CD14-positive monocyte (primary cell): ENCODE measurements around the gene RFLNA. TPM values are rescaled to one million over a fixed set of nuclear protein-coding genes. Genes with fewer than 3 reads are reported as not detected.
A peak's percentile ranks its signal among the peaks of the same experiment; 100 is the strongest.

Experiments used
- DNase-seq, 3 donors: peaks; one replicate each; pipeline ENCODE4 v3.0.0-alpha.2; 2011 to 2022
- H2AFZ ChIP-seq: 2 replicates; pipeline ENCODE4 v1.6.0; 2012; ENCODE audit warnings: mild to moderate bottlenecking, low read depth, low read length, inconsistent platforms; ENCODE audit not compliant: insufficient read depth, poor library complexity, severe bottlenecking
- H3K27ac ChIP-seq, 2 donors: 1 replicate in 1 of 2; 2 replicates in 1 of 2; pipeline ENCODE4 v1.5.1; 2012 to 2013; ENCODE audit warnings: low read length in 2 of 2, control low read depth in 1 of 2, inconsistent platforms in 1 of 2, low read depth in 1 of 2, mild to moderate bottlenecking in 1 of 2
- H3K27me3 ChIP-seq, 2 donors: one replicate each; pipeline versions ENCODE4 v1.6.0 to v1.6.1; 2011 to 2013; ENCODE audit warnings: low read length in 2 of 2; ENCODE audit not compliant: control insufficient read depth in 2 of 2, insufficient read depth in 2 of 2
- H3K36me3 ChIP-seq, 2 donors: replicated peaks in 1 of 2; 1 replicate in 1 of 2; 2 replicates in 1 of 2; pipeline versions ENCODE4 v1.5.1 to v1.6.1; 2012 to 2013; ENCODE audit warnings: low read length in 2 of 2, control low read depth in 1 of 2, inconsistent platforms in 1 of 2, mild to moderate bottlenecking in 1 of 2; ENCODE audit not compliant: insufficient read depth in 2 of 2, control insufficient read depth in 1 of 2
- H3K4me1 ChIP-seq, 2 donors: 1 replicate in 1 of 2; 2 replicates in 1 of 2; pipeline versions ENCODE4 v1.5.1 to v1.6.1; 2012 to 2013; ENCODE audit warnings: low read length in 2 of 2, control low read depth in 1 of 2, inconsistent platforms in 1 of 2, mild to moderate bottlenecking in 1 of 2, moderate library complexity in 1 of 2; ENCODE audit not compliant: insufficient read depth in 2 of 2, control insufficient read depth in 1 of 2
- H3K4me2 ChIP-seq: replicated peaks from 2 replicates; pipeline ENCODE3; 2012; ENCODE audit warnings: low read length, moderate library complexity, mild to moderate bottlenecking; ENCODE audit not compliant: poor library complexity, severe bottlenecking; ENCODE audit errors: extremely low read depth
- H3K4me3 ChIP-seq, 3 experiments: fragments of 200-600 bp in 1 of 3; sonication (generic) in 1 of 3; replicated peaks in 1 of 3; 1 replicate in 2 of 3; 2 replicates in 1 of 3; pipeline ENCODE4 v1.5.1; 2011 to 2013; ENCODE audit warnings: low read length in 3 of 3, mild to moderate bottlenecking in 3 of 3, control low read depth in 2 of 3, low read depth in 2 of 3, inconsistent platforms in 1 of 3, moderate library complexity in 1 of 3
- H3K79me2 ChIP-seq: 2 replicates; pipeline ENCODE4 v1.6.0; 2012; ENCODE audit warnings: mild to moderate bottlenecking, control low read depth, inconsistent platforms, low read length, moderate library complexity; ENCODE audit not compliant: insufficient read depth
- H3K9ac ChIP-seq: 2 replicates; pipeline ENCODE4 v1.6.0; 2017; ENCODE audit warnings: low read length, mild to moderate bottlenecking; ENCODE audit not compliant: insufficient read depth, poor library complexity, severe bottlenecking
- H3K9me3 ChIP-seq, 2 donors: replicated peaks in 1 of 2; 1 replicate in 1 of 2; 2 replicates in 1 of 2; pipeline versions ENCODE4 v1.5.1 to v1.6.1; 2012 to 2013; ENCODE audit warnings: low read length in 2 of 2, control low read depth in 1 of 2; ENCODE audit not compliant: control insufficient read depth in 1 of 2, insufficient read depth in 1 of 2
- H4K20me1 ChIP-seq: 2 replicates; pipeline ENCODE4 v1.6.0; 2012; ENCODE audit warnings: mild to moderate bottlenecking, low read length, control low read depth, moderate library complexity; ENCODE audit not compliant: insufficient read depth
- H3K27ac Mint-ChIP-seq, 7 donors: one replicate each; pipeline ENCODE4 v1.8.0; 2020; ENCODE audit warnings: mild to moderate bottlenecking in 7 of 7, mixed read lengths in 7 of 7, moderate library complexity in 6 of 7, inconsistent platforms in 2 of 7
- H3K27me3 Mint-ChIP-seq, 3 donors: one replicate each; pipeline ENCODE4 v1.8.0; 2021 to 2022; ENCODE audit warnings: low read depth in 3 of 3, mild to moderate bottlenecking in 3 of 3, mixed read lengths in 3 of 3, moderate library complexity in 3 of 3, inconsistent platforms in 1 of 3
- H3K36me3 Mint-ChIP-seq, 2 donors: one replicate each; pipeline ENCODE4 v1.8.0; 2020; ENCODE audit warnings: mixed read lengths in 2 of 2, inconsistent platforms in 1 of 2, mild to moderate bottlenecking in 1 of 2
- H3K4me1 Mint-ChIP-seq: one replicate; pipeline ENCODE4 v1.8.0; 2020; ENCODE audit warnings: mild to moderate bottlenecking, mixed read lengths
- H3K4me3 Mint-ChIP-seq, 2 donors: one replicate each; pipeline ENCODE4 v1.8.0; 2020; ENCODE audit warnings: mild to moderate bottlenecking in 2 of 2, mixed read lengths in 2 of 2, moderate library complexity in 1 of 2
- H3K9me3 Mint-ChIP-seq, 7 donors: one replicate each; pipeline ENCODE4 v1.8.0; 2020 to 2022; ENCODE audit warnings: mixed read lengths in 7 of 7, mild to moderate bottlenecking in 6 of 7, moderate library complexity in 6 of 7, inconsistent platforms in 2 of 7
- CTCF ChIP-seq: fragments of 200-600 bp; IDR thresholded peaks from one replicate; pipeline ENCODE4 v1.8.0; 2022; ENCODE audit warnings: antibody characterized with exemption, mild to moderate bottlenecking
- WGBS: methylation state at CpG from one replicate; pipeline ENCODE4 v1.1.5; 2013; ENCODE audit warnings: missing lambda C conversion rate; ENCODE audit not compliant: insufficient coverage; 5-methylcytosine and 5-hydroxymethylcytosine counted together
- intact Hi-C, 2 donors: fragments of 100-400 bp; cut with micrococcal nuclease; formaldehyde crosslinking; loops; one replicate each; pipeline versions ENCODE4 v1.15.0 to v1.15.1; 2023
- polyA plus RNA-seq, 3 donors: library from polyadenylated mRNA; depleted of rRNA in 1 of 3; unstranded in 2 of 3; stranded (reverse) in 1 of 3; fragments of 300-500 nt in 2 of 3; fragments of >200 nt in 1 of 3; fragmentation: Illumina TruSeq in 2 of 3; gene quantifications; 1 replicate in 2 of 3; 2 replicates in 1 of 3; pipeline ENCODE4 v1.2.3, GENCODE V29; 2012 to 2021

RFLNA gene
- polyA plus RNA-seq, 3 donors, result not detected

DNA sequence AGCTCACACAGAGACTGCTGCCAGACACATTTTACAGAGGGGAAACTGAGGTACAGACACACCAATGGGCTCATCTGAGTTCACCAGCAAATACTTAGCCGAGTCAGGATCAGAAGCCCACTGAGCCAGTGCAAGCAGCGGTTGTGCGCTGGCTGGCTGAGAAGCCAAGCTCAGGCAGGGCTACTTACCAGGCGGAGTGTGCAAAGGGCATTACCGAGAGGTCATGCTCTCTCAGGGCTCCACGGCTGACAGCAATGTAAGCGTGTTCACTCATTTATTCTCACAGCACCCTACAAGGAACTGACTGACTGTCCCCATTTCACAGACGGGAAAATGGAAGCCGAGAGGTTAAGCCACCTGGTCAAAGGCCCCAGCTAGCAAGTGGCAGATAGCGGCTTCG lies 63.7 kb downstream of the RFLNA start:
- Histone ChIP-seq H3K4me1 (no peaks in the 10 kb centered on the region), H3K9ac (no peak overlapping the region), H3K27ac (no peak overlapping the region), H3K36me3 (peaks cover 89 to 100% of the 10 kb centered on the region in 2 donors), H2AFZ (no peak overlapping the region), H3K79me2 (peaks cover 4% of the 10 kb centered on the region), H3K4me3 (no peak overlapping the region), H3K9me3 (no peaks in the 10 kb centered on the region), H3K27me3 (no peaks in the 10 kb centered on the region), H3K4me2 (no peak overlapping the region), H4K20me1 (peaks cover 100% of the 10 kb centered on the region)
- Mint-ChIP-seq H3K4me1 (no peaks in the 10 kb centered on the region), H3K27me3 (peaks cover 0 to 1% (median 0%) of the 10 kb centered on the region in 3 donors), H3K9me3 (no peaks in the 10 kb centered on the region), H3K36me3 (peaks cover 66 to 93% of the 10 kb centered on the region in 2 donors), H3K4me3 (no peak overlapping the region), H3K27ac (peak overlapping the region in 1 of 7 donors; percentile 30)
- no peak for TF ChIP-seq CTCF
- no peak for DNase-seq
- WGBS, result 95% methylated on average over 11 of the region's 11 CpGs
- intact Hi-C loops, result loop anchor here in 1 of 2 donors (5.0 kb wide), 1 partner anchor 49 kb away; no protein-coding TSS in a partner anchor

DNA sequence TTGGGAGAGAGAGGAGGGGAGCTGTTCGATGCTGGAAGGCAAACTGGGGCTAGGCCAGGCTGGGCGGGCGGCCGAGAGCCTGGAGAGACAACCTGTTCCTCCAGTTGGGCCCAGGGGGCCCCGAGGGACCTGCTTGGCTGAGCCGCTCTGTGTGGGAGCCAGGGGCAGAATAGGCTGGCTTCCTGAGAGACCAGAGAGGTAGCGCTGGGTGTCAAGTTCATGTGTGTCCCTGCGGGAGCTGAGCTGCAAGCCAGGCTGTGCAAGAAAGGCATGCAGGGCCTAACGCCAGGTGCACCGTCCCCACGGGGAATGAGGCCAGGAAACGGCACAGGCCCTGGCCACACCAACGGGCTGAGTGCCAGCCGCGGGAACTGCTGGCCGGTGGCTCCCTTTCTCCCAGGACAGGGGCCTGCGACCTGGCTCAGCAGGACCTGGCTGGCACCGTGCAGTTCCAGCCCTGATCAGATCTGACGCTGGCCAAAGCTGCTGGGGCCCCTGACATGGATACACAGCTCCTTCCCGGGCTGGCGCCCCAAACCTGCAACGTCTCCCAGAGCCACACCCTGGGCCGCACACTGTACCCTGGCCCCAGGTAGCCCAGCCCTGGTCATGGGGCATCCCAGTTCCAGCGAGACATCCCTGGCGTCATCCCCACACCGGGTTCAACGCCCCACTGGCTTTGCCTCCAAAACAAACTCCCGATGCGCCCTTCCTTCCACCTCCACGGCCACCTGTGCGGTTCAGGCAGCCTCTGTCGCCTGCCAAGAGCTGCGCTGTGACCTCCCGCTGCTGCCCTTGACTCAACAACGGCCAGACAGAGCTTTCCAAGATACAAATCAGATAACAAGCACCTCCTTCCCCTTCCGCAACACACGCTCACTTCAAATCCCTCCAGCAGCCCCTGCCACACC lies 65.0 kb downstream of the RFLNA start:
- 89% methylated on average over 33 of the region's 37 CpGs for WGBS
- peaks cover 12% of the 10 kb centered on the region for H3K79me2 ChIP-seq
- H3K9ac ChIP-seq, result no peak overlapping the region
- Mint-ChIP-seq H3K27me3 (peaks cover 0 to 1% (median 0%) of the 10 kb centered on the region in 3 donors), H3K4me1 (no peaks in the 10 kb centered on the region), H3K9me3 (no peaks in the 10 kb centered on the region), H3K36me3 (peaks cover 68 to 89% of the 10 kb centered on the region in 2 donors), H3K27ac (peak overlapping the region in 5 of 7 donors; percentile 1 to 60 (median 35)), H3K4me3 (no peak overlapping the region)
- peaks cover 100% of the 10 kb centered on the region for H4K20me1 ChIP-seq
- no peak for DNase-seq
- intact Hi-C loops, result loop anchor here in 1 of 2 donors (5.0 kb wide), 1 partner anchor 47 kb away; no protein-coding TSS in a partner anchor
- no peak overlapping the region for H2AFZ ChIP-seq
- TF ChIP-seq CTCF, result no peak
- no peak overlapping the region for H3K27ac ChIP-seq
- H3K4me2 ChIP-seq, result no peak overlapping the region
- no peak overlapping the region for H3K4me3 ChIP-seq
- peaks cover 85 to 100% of the 10 kb centered on the region in 2 donors for H3K36me3 ChIP-seq
- no peaks in the 10 kb centered on the region for H3K4me1 ChIP-seq
- H3K27me3 ChIP-seq, result no peaks in the 10 kb centered on the region
- no peaks in the 10 kb centered on the region for H3K9me3 ChIP-seq
